HEK293 (cell line): ENCODE results near the gene CSTA.

Experiments used
- CTCF ChIA-PET: fragments of 350-600 bp; formaldehyde crosslinking; extraction: SDS; loops from one replicate; lab custom pipeline; 2021; ENCODE audit warnings: antibody characterized with exemption; lab: Yijun Ruan, JAX
- POLR2A ChIA-PET: fragments of 300-600 bp; formaldehyde crosslinking; extraction: SDS; loops from one replicate; lab custom pipeline; 2020; ENCODE audit warnings: antibody characterized with exemption, inconsistent platforms; lab: Yijun Ruan, JAX
- H3K27ac ChIP-seq: fragments of 200-500 bp; sonication (Bioruptor generic); 2 replicates; pipeline ENCODE4 v1.5.1; 2014; ENCODE audit warnings: low read depth, low read length, control low read depth, inconsistent platforms; ENCODE audit errors: extremely low read depth
- H3K36me3 ChIP-seq, 2 experiments: fragments of 200-500 bp in 1 of 2; sonication (Bioruptor generic) in 1 of 2; 1 replicate in 1 of 2; 2 replicates in 1 of 2; pipeline ENCODE4 v1.5.1; 2014 to 2017; ENCODE audit warnings: inconsistent platforms in 2 of 2, low read length in 2 of 2; ENCODE audit not compliant: control insufficient read depth in 2 of 2, insufficient read depth in 1 of 2
- H3K4me1 ChIP-seq: fragments of 200-500 bp; sonication (Bioruptor generic); 2 replicates; pipeline ENCODE4 v1.5.1; 2014; ENCODE audit warnings: mild to moderate bottlenecking, low read length, inconsistent platforms; ENCODE audit not compliant: control insufficient read depth, insufficient read depth
- H3K4me3 ChIP-seq: 2 replicates; pipeline ENCODE4 v1.5.1; 2011; ENCODE audit warnings: low read depth, mild to moderate bottlenecking, control low read depth, low read length, moderate library complexity
- H3K9me3 ChIP-seq: fragments of 200-500 bp; sonication (Bioruptor generic); 2 replicates; pipeline ENCODE4 v1.5.1; 2014; ENCODE audit warnings: low read depth, low read length, inconsistent platforms; ENCODE audit not compliant: control insufficient read depth, insufficient read depth
- GLIS1 ChIP-seq: fragments of 450-650 bp; formaldehyde crosslinking; IDR thresholded peaks from 2 replicates; pipeline ENCODE4 v1.5.1; 2016; ENCODE audit warnings: missing biosample characterization, missing genetic modification characterization
- REPIN1 ChIP-seq: fragments of 450-650 bp; formaldehyde crosslinking; IDR thresholded peaks from 2 replicates; pipeline ENCODE4 v1.5.1; 2017; ENCODE audit warnings: missing biosample characterization, missing genetic modification characterization, low read depth
- SP2 ChIP-seq: fragments of 450-650 bp; formaldehyde crosslinking; IDR thresholded peaks from 2 replicates; pipeline ENCODE4 v1.5.1; 2016; ENCODE audit warnings: missing biosample characterization, missing genetic modification characterization
- ZBTB21 ChIP-seq: fragments of 450-650 bp; formaldehyde crosslinking; IDR thresholded peaks from 2 replicates; pipeline ENCODE4 v1.5.1; 2017; ENCODE audit warnings: missing biosample characterization, missing genetic modification characterization
- ZFHX2 ChIP-seq: fragments of 450-650 bp; formaldehyde crosslinking; conservative IDR thresholded peaks from 2 replicates; pipeline ENCODE4 v1.5.1; 2016; ENCODE audit warnings: missing biosample characterization, missing genetic modification characterization
- ZFP37 ChIP-seq: fragments of 450-650 bp; formaldehyde crosslinking; IDR thresholded peaks from 2 replicates; pipeline ENCODE4 v1.5.1; 2016; ENCODE audit warnings: missing biosample characterization, missing genetic modification characterization
- ZIC2 ChIP-seq: fragments of 450-650 bp; formaldehyde crosslinking; IDR thresholded peaks from 2 replicates; pipeline ENCODE4 v1.5.1; 2016; ENCODE audit warnings: missing biosample characterization, missing genetic modification characterization
- ZNF121 ChIP-seq: fragments of 450-650 bp; formaldehyde crosslinking; IDR thresholded peaks from 2 replicates; pipeline ENCODE4 v1.5.1; 2016; ENCODE audit warnings: missing biosample characterization, missing genetic modification characterization
- ZNF202 ChIP-seq: fragments of 450-650 bp; formaldehyde crosslinking; IDR thresholded peaks from 2 replicates; pipeline ENCODE4 v1.5.1; 2016; ENCODE audit warnings: missing biosample characterization, missing genetic modification characterization, borderline replicate concordance
- ZNF37A ChIP-seq: fragments of 450-650 bp; IDR thresholded peaks from 2 replicates; pipeline ENCODE4 v1.5.1; 2018; ENCODE audit warnings: missing biosample characterization, missing genetic modification characterization
- ZNF391 ChIP-seq: fragments of 450-650 bp; formaldehyde crosslinking; IDR thresholded peaks from 2 replicates; pipeline ENCODE4 v1.5.1; 2016; ENCODE audit warnings: low read depth, missing biosample characterization, missing genetic modification characterization, borderline replicate concordance
- ZNF404 ChIP-seq: fragments of 450-650 bp; formaldehyde crosslinking; IDR thresholded peaks from 2 replicates; pipeline ENCODE4 v1.5.1; 2017; ENCODE audit warnings: missing biosample characterization, missing genetic modification characterization
- ZNF426 ChIP-seq: fragments of 450-650 bp; formaldehyde crosslinking; IDR thresholded peaks from 2 replicates; pipeline ENCODE4 v1.5.1; 2017; ENCODE audit warnings: missing biosample characterization, missing genetic modification characterization, mild to moderate bottlenecking, inconsistent platforms, moderate library complexity
- ZNF513 ChIP-seq: fragments of 450-650 bp; IDR thresholded peaks from 2 replicates; pipeline ENCODE4 v1.5.1; 2018; ENCODE audit warnings: missing biosample characterization, missing genetic modification characterization
- ZNF530 ChIP-seq: fragments of 450-650 bp; formaldehyde crosslinking; IDR thresholded peaks from 2 replicates; pipeline ENCODE4 v1.5.1; 2016; ENCODE audit warnings: low read depth, missing biosample characterization, missing genetic modification characterization
- ZNF560 ChIP-seq: fragments of 450-650 bp; formaldehyde crosslinking; IDR thresholded peaks from 2 replicates; pipeline ENCODE4 v1.5.1; 2017; ENCODE audit warnings: missing biosample characterization, missing genetic modification characterization, borderline replicate concordance
- ZNF707 ChIP-seq: fragments of 450-650 bp; formaldehyde crosslinking; IDR thresholded peaks from 2 replicates; pipeline ENCODE4 v1.5.1; 2016; ENCODE audit warnings: missing biosample characterization, missing genetic modification characterization
- ZNF843 ChIP-seq: fragments of 450-650 bp; formaldehyde crosslinking; IDR thresholded peaks from 2 replicates; pipeline ENCODE4 v1.5.1; 2016; ENCODE audit warnings: missing biosample characterization, missing genetic modification characterization

The CSTA gene

GRCh38 chr3:122298239-122298638, 26.8 kb upstream of the CSTA start:
- CTCF ChIA-PET = no interaction called here
- Histone ChIP-seq H3K4me1 (no peaks in the 10 kb centered on the region), H3K9me3 (no peaks in the 10 kb centered on the region), H3K4me3 (no peak overlapping the region), H3K36me3 (no peaks in the 10 kb centered on the region), H3K27ac (no peak overlapping the region)
- POLR2A ChIA-PET = no interaction called here
- TF ChIP-seq ZNF530 (tag by site-specific recombination) = no peak
- no peak for TF ChIP-seq ZFP37 (tag by site-specific recombination)
- no peak for TF ChIP-seq REPIN1 (tag by site-specific recombination)
- no peak for TF ChIP-seq ZNF121 (tag by site-specific recombination)

- CTCF ChIA-PET = interaction anchor here (0.6 to 1.3 kb wide), 5 partner anchors 192 to 968 kb away, joined by 3 to 5 read pairs (median 4); no protein-coding TSS in a partner anchor
- Histone ChIP-seq H3K36me3 (no peaks in the 10 kb centered on the region), H3K9me3 (no peaks in the 10 kb centered on the region), H3K4me1 (no peaks in the 10 kb centered on the region), H3K4me3 (no peak overlapping the region), H3K27ac (no peak overlapping the region)
- POLR2A ChIA-PET = no interaction called here
- TF ChIP-seq ZNF202 = no peak
Measured at GRCh38 chr3:122299215-122299614, 25.8 kb upstream of the CSTA start.

GRCh38 chr3:122299872-122300460, 25.1 kb upstream of the CSTA start:
- CTCF ChIA-PET = interaction anchor here (0.6 to 1.3 kb wide), 4 partner anchors 11 to 200 kb away, joined by 3 to 5 read pairs (median 3); no protein-coding TSS in a partner anchor
- H3K9me3 ChIP-seq = no peaks in the 10 kb centered on the region
- POLR2A ChIA-PET = no interaction called here
- H3K36me3 ChIP-seq = no peaks in the 10 kb centered on the region
- TF ChIP-seq ZNF513 = no peak
- no peak for TF ChIP-seq ZFHX2 (tag by site-specific recombination)
- no peak for TF ChIP-seq ZNF391 (tag by site-specific recombination)
- no peak for TF ChIP-seq ZNF560
- TF ChIP-seq GLIS1 (tag by site-specific recombination) = no peak
- no peak for TF ChIP-seq ZBTB21 (tag by site-specific recombination)
- TF ChIP-seq, all 188 proteins: peak for 0
- no peak overlapping the region for H3K4me3 ChIP-seq
- H3K27ac ChIP-seq = no peak overlapping the region
- no peaks in the 10 kb centered on the region for H3K4me1 ChIP-seq

- POLR2A ChIA-PET = no interaction called here
- CTCF ChIA-PET = interaction anchor here (0.7 kb wide), 1 partner anchor 198 kb away, joined by 3 read pairs; no protein-coding TSS in a partner anchor
Measured at GRCh38 chr3:122301063-122301462, 24.0 kb upstream of the CSTA start.

More at GRCh38 chr3:122301063-122301462, 24.0 kb upstream of the CSTA start:
- Histone ChIP-seq H3K4me3 (no peak overlapping the region), H3K9me3 (no peaks in the 10 kb centered on the region), H3K27ac (no peak overlapping the region), H3K36me3 (no peaks in the 10 kb centered on the region), H3K4me1 (no peaks in the 10 kb centered on the region)
- TF ChIP-seq ZNF843 (tag by site-specific recombination) (no peak), ZNF426 (tag by site-specific recombination) (no peak), ZIC2 (tag by site-specific recombination) (no peak), ZFHX2 (tag by site-specific recombination) (no peak), ZNF37A (tag by site-specific recombination) (no peak), ZNF707 (tag by site-specific recombination) (no peak), ZNF404 (tag by site-specific recombination) (no peak), SP2 (tag by site-specific recombination) (no peak)
